Measurements from ENCODE around the gene HSPG2. TPM values are rescaled to one million over a fixed set of nuclear protein-coding genes. Genes with fewer than 3 reads are reported as not detected.

Gene HSPG2
- total and polyA plus RNA-seq, 2 of the 13 experiments (the other 11 are each of a cell fraction or from before 2014, with no cell fraction given), result 9.1 to 13.1 TPM

DNA sequence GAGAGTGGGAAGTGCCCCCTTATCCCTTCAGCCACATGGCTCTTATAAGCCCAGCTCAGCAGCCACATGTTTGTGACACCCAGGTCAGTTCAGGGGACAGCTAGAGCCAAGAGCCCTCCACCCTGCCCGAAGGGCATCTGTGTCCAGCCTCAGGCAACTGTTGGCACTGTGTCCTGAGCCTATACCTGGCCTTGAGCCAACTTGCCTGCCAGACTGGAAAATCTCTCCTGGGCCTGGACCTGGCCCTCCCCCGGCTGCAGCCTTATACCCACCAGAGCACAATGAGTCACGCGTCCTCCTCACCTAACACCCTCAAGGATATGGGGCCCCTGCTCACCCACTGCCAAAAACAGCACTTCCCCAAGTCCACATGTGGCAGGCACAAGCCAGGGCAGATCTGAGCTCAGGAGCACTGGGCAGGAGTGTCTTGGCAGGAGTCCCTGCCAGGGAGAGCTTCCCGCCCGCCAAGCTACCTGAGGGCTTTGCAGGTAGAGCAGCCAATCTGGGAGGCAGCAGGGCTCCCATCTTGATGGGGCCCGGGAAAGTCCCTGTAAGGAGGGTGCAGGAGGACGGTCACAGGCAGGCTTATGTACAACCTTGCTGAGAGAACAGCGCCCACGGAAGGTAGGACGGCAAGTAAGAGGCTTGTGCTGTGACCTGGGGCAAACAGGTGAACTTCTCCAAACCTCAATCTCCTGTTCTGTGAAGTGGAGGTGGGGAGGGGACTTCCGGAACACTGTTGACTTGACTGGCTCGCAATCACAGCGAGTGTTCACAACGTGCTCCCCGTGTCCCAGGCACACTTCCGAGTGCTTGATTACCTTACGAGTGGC lies 19.8 kb upstream of the HSPG2 start (continued):
- TF ChIP-seq EP300 (IDR thresholded peaks at IDR 0.05; ENCODE audit: low read depth in 2 of 2, low read length in 2 of 2), result no peak
- TF ChIP-seq EP300 (CRISPR knock-in tag; IDR thresholded peaks at IDR 0.05; ENCODE audit: borderline replicate concordance), result no peak
- TF ChIP-seq NKX3-1 (CRISPR knock-in tag; IDR thresholded peaks at IDR 0.05), result no peak
- TF ChIP-seq SP2 (CRISPR knock-in tag; IDR thresholded peaks at IDR 0.05), result no peak
- TF ChIP-seq ZNF558 (CRISPR knock-in tag; IDR thresholded peaks at IDR 0.05; ENCODE audit: borderline replicate concordance), result no peak
- no peak for TF ChIP-seq ZNF333 (CRISPR knock-in tag; IDR thresholded peaks at IDR 0.05; ENCODE audit: borderline replicate concordance)
- TF ChIP-seq PHF5A (CRISPR knock-in tag; IDR thresholded peaks at IDR 0.05; ENCODE audit: low read depth, unreplicated experiment), result no peak
- TF ChIP-seq, protein P1, sequence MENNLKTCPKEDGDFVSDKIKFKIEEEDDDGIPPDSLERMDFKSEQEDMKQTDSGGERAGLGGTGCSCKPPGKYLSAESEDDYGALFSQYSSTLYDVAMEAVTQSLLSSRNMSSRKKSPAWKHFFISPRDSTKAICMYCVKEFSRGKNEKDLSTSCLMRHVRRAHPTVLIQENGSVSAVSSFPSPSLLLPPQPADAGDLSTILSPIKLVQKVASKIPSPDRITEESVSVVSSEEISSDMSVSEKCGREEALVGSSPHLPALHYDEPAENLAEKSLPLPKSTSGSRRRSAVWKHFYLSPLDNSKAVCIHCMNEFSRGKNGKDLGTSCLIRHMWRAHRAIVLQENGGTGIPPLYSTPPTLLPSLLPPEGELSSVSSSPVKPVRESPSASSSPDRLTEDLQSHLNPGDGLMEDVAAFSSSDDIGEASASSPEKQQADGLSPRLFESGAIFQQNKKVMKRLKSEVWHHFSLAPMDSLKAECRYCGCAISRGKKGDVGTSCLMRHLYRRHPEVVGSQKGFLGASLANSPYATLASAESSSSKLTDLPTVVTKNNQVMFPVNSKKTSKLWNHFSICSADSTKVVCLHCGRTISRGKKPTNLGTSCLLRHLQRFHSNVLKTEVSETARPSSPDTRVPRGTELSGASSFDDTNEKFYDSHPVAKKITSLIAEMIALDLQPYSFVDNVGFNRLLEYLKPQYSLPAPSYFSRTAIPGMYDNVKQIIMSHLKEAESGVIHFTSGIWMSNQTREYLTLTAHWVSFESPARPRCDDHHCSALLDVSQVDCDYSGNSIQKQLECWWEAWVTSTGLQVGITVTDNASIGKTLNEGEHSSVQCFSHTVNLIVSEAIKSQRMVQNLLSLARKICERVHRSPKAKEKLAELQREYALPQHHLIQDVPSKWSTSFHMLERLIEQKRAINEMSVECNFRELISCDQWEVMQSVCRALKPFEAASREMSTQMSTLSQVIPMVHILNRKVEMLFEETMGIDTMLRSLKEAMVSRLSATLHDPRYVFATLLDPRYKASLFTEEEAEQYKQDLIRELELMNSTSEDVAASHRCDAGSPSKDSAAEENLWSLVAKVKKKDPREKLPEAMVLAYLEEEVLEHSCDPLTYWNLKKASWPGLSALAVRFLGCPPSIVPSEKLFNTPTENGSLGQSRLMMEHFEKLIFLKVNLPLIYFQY (CRISPR knock-in tag; IDR thresholded peaks at IDR 0.05; ENCODE audit: borderline replicate concordance), result no peak
- TF ChIP-seq, protein P2, sequence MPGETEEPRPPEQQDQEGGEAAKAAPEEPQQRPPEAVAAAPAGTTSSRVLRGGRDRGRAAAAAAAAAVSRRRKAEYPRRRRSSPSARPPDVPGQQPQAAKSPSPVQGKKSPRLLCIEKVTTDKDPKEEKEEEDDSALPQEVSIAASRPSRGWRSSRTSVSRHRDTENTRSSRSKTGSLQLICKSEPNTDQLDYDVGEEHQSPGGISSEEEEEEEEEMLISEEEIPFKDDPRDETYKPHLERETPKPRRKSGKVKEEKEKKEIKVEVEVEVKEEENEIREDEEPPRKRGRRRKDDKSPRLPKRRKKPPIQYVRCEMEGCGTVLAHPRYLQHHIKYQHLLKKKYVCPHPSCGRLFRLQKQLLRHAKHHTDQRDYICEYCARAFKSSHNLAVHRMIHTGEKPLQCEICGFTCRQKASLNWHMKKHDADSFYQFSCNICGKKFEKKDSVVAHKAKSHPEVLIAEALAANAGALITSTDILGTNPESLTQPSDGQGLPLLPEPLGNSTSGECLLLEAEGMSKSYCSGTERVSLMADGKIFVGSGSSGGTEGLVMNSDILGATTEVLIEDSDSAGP (CRISPR knock-in tag; IDR thresholded peaks at IDR 0.05; ENCODE audit: borderline replicate concordance), result peak; percentile 22; the same call in 1 of the 2 replicates
- TF ChIP-seq ZNF354B (CRISPR knock-in tag; IDR thresholded peaks at IDR 0.05), result no peak
- TF ChIP-seq TARDBP (CRISPR knock-in tag; IDR thresholded peaks at IDR 0.05), result 0 out of 2 replicates have a peak, but pooled peaks have one; percentile 47
- TF ChIP-seq HOXA7 (CRISPR knock-in tag; IDR thresholded peaks at IDR 0.05), result no peak
- TF ChIP-seq, protein P3, sequence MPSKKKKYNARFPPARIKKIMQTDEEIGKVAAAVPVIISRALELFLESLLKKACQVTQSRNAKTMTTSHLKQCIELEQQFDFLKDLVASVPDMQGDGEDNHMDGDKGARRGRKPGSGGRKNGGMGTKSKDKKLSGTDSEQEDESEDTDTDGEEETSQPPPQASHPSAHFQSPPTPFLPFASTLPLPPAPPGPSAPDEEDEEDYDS (CRISPR knock-in tag; IDR thresholded peaks at IDR 0.05), result no peak
- TF ChIP-seq, protein P4, sequence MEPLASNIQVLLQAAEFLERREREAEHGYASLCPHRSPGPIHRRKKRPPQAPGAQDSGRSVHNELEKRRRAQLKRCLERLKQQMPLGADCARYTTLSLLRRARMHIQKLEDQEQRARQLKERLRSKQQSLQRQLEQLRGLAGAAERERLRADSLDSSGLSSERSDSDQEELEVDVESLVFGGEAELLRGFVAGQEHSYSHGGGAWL (CRISPR knock-in tag; IDR thresholded peaks at IDR 0.05), result no peak
- TF ChIP-seq, protein P5, sequence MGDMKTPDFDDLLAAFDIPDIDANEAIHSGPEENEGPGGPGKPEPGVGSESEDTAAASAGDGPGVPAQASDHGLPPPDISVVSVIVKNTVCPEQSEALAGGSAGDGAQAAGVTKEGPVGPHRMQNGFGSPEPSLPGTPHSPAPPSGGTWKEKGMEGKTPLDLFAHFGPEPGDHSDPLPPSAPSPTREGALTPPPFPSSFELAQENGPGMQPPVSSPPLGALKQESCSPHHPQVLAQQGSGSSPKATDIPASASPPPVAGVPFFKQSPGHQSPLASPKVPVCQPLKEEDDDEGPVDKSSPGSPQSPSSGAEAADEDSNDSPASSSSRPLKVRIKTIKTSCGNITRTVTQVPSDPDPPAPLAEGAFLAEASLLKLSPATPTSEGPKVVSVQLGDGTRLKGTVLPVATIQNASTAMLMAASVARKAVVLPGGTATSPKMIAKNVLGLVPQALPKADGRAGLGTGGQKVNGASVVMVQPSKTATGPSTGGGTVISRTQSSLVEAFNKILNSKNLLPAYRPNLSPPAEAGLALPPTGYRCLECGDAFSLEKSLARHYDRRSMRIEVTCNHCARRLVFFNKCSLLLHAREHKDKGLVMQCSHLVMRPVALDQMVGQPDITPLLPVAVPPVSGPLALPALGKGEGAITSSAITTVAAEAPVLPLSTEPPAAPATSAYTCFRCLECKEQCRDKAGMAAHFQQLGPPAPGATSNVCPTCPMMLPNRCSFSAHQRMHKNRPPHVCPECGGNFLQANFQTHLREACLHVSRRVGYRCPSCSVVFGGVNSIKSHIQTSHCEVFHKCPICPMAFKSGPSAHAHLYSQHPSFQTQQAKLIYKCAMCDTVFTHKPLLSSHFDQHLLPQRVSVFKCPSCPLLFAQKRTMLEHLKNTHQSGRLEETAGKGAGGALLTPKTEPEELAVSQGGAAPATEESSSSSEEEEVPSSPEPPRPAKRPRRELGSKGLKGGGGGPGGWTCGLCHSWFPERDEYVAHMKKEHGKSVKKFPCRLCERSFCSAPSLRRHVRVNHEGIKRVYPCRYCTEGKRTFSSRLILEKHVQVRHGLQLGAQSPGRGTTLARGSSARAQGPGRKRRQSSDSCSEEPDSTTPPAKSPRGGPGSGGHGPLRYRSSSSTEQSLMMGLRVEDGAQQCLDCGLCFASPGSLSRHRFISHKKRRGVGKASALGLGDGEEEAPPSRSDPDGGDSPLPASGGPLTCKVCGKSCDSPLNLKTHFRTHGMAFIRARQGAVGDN (CRISPR knock-in tag; IDR thresholded peaks at IDR 0.05), result peak; percentile 65
